Type B pancreatic cell (in vitro differentiated cells): ENCODE data around the gene TSPAN17. TPM values are rescaled to one million over a fixed set of nuclear protein-coding genes. Genes with fewer than 3 reads are reported as not detected.
A peak's percentile ranks its signal among the peaks of the same experiment; 100 is the strongest.

Experiments used
- DNase-seq: peaks from one replicate; pipeline ENCODE4 v3.0.0; 2021; ENCODE audit warnings: mixed read lengths; ENCODE audit not compliant: unreplicated experiment; ENCODE audit errors: extremely low spot score
- H3K27ac Mint-ChIP-seq: 2 replicates; pipeline ENCODE4 v1.8.0; 2021; ENCODE audit warnings: mild to moderate bottlenecking, mixed read lengths
- H3K27me3 Mint-ChIP-seq: 2 replicates; pipeline ENCODE4 v1.8.0; 2021; ENCODE audit warnings: mixed read lengths
- H3K36me3 Mint-ChIP-seq: 2 replicates; pipeline ENCODE4 v1.8.0; 2021; ENCODE audit warnings: mixed read lengths
- H3K4me1 Mint-ChIP-seq: one replicate; pipeline ENCODE4 v1.8.0; 2021; ENCODE audit warnings: mixed read lengths; ENCODE audit not compliant: unreplicated experiment
- H3K4me3 Mint-ChIP-seq: 2 replicates; pipeline ENCODE4 v1.8.0; 2021; ENCODE audit warnings: mild to moderate bottlenecking, mixed read lengths
- H3K9me3 Mint-ChIP-seq: 2 replicates; pipeline ENCODE4 v1.8.0; 2021; ENCODE audit warnings: mixed read lengths
- total RNA-seq: library from RNA; stranded (reverse); gene quantifications from 2 replicates; pipeline ENCODE4 v1.2.1, GENCODE V29; 2021; ENCODE audit warnings: low replicate concordance
- TF ChIP-seq, protein P1 (sequence below): fragments of 200-600 bp; sonication (generic); conservative IDR thresholded peaks from 2 replicates; pipeline ENCODE4 v1.5.0; 2021; ENCODE audit warnings: antibody characterized with exemption, mild to moderate bottlenecking

The TSPAN17 gene
- total RNA-seq, 1 donor from 2014 or later: 45.9 TPM

DNA sequence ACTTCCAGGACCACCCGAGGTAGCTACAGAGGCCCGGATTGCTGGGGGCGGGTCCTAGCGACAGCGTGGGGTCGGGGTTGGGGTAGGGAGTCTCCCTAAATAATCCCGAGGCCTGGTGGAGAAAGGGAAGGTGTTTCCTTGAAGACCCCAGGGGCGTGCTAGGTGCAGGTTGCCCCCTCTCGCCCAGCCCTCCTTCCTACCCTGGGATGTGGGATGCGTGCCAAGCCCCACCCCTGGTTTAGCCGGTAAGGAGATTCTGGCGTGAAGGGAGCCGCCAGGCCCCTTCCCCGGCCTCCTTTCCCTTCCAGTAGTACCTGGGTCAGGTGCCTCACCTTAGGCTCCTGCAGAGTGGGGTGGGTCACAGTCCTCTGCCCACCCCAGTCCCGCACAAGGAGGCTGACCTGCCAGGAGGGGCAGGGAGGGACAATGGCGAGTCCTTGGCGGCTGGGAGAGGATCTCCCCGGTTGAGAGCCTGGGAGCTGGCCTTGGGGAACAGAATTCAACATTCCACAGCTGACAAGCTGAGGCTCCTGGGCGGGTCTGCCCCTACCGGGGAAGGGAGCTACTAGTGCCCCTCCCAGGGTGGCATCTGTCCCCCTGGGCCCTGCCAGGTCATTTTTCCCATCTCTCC is 674 bp downstream of the TSPAN17 start:
- H3K4me3 Mint-ChIP-seq: peak overlapping the region; percentile 89
- no peak for DNase-seq
- no peaks in the 10 kb centered on the region for H3K27me3 Mint-ChIP-seq
- H3K36me3 Mint-ChIP-seq: no peaks in the 10 kb centered on the region
- H3K9me3 Mint-ChIP-seq: no peaks in the 10 kb centered on the region
- peaks cover 26% of the 10 kb centered on the region for H3K4me1 Mint-ChIP-seq
- peak overlapping the region; percentile 72 for H3K27ac Mint-ChIP-seq
- TF ChIP-seq, protein P1, sequence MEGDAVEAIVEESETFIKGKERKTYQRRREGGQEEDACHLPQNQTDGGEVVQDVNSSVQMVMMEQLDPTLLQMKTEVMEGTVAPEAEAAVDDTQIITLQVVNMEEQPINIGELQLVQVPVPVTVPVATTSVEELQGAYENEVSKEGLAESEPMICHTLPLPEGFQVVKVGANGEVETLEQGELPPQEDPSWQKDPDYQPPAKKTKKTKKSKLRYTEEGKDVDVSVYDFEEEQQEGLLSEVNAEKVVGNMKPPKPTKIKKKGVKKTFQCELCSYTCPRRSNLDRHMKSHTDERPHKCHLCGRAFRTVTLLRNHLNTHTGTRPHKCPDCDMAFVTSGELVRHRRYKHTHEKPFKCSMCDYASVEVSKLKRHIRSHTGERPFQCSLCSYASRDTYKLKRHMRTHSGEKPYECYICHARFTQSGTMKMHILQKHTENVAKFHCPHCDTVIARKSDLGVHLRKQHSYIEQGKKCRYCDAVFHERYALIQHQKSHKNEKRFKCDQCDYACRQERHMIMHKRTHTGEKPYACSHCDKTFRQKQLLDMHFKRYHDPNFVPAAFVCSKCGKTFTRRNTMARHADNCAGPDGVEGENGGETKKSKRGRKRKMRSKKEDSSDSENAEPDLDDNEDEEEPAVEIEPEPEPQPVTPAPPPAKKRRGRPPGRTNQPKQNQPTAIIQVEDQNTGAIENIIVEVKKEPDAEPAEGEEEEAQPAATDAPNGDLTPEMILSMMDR: no peak

GRCh38 chr5:176648474-176649194 is 1.4 kb downstream of the TSPAN17 start:
- no peak for DNase-seq
- H3K27me3 Mint-ChIP-seq: no peaks in the 10 kb centered on the region
- peak overlapping the region; percentile 89 for H3K4me3 Mint-ChIP-seq
- peaks cover 5% of the 10 kb centered on the region for H3K36me3 Mint-ChIP-seq
- H3K27ac Mint-ChIP-seq: no peak overlapping the region
- H3K4me1 Mint-ChIP-seq: peaks cover 26% of the 10 kb centered on the region
- TF ChIP-seq, protein P1: no peak
- no peaks in the 10 kb centered on the region for H3K9me3 Mint-ChIP-seq

- Mint-ChIP-seq H3K27me3 (no peaks in the 10 kb centered on the region), H3K36me3 (peaks cover 5% of the 10 kb centered on the region), H3K27ac (no peak overlapping the region), H3K4me1 (peaks cover 26% of the 10 kb centered on the region), H3K9me3 (no peaks in the 10 kb centered on the region), H3K4me3 (no peak overlapping the region)
- DNase-seq: no peak
- TF ChIP-seq, protein P1: no peak
These were observed 3.1 kb downstream of the TSPAN17 start for GRCh38 chr5:176650354-176650884.

GRCh38 chr5:176651472-176651980 is 4.2 kb downstream of the TSPAN17 start:
- no peak for DNase-seq
- H3K4me3 Mint-ChIP-seq: no peak overlapping the region
- H3K36me3 Mint-ChIP-seq: peaks cover 5% of the 10 kb centered on the region
- TF ChIP-seq, protein P1: no peak
- H3K27ac Mint-ChIP-seq: no peak overlapping the region
- peaks cover 25% of the 10 kb centered on the region for H3K4me1 Mint-ChIP-seq
- H3K27me3 Mint-ChIP-seq: no peaks in the 10 kb centered on the region
- no peaks in the 10 kb centered on the region for H3K9me3 Mint-ChIP-seq

DNA sequence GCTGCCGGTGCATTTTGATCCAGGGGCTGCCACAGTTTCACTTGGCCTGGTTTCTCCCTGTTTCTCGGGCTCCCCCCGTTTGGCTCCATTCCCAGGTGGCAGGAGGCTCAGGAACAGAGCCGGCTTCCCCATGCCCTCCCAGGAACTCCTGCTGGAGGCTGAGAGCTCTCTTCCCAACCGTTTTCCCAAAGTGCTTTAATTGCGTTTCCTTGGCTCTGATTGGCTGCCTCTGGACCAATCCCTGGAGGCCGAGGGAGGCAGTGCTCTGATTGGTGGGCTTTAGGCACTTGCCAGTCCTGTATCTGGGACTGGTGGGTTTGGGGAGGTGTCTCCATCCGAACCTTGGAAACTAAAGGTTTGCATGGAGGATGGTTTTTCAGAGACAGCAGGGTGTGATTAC is 4.9 kb downstream of the TSPAN17 start:
- Mint-ChIP-seq H3K27ac (no peak overlapping the region), H3K27me3 (no peaks in the 10 kb centered on the region), H3K9me3 (no peaks in the 10 kb centered on the region), H3K4me3 (no peak overlapping the region), H3K4me1 (peaks cover 21% of the 10 kb centered on the region), H3K36me3 (peaks cover 5% of the 10 kb centered on the region)
- DNase-seq: no peak
- TF ChIP-seq, protein P1: no peak
